CD4-positive, alpha-beta T cell treated with Interferon gamma for 1 hour (primary cell): Measurements from ENCODE around the gene NKTR.

Experiments
- DNase-seq: peaks from one replicate; pipeline ENCODE4 v3.0.0-alpha.2; 2020

Gene NKTR

DNA sequence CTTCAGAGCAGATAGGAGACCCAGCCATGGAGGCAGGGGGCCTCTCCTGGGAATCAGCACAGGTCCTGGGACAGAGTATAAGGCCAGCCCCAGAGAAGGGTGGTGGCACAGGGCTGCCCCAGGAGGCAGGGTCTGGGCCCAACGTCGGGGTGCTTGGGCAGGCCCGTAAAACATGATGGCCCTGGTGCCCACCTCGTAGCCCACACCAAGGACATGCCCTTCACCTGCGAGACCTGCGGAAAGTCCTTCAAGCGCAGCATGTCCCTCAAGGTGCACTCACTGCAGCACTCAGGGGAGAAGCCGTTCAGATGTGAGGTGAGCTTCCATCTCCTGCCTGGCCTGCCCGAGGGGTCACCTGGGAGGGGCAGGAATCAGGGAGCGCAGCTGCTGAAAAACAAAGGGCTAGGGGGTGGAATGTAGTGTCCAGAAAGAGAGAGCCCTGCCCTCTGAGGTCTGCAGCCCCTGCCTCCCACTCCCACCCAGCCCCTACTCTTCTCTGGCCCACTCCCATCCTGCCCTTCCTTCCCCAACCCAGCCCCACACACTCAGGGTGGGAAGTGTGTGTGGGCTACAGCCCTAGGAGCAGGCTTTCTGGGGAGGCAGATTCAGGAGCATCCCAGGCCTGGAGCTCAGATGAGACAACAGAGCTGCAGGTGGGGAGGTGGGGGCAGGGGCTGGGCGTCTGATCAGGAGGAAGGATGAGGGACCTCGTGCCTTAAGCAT lies 62.5 kb downstream of the NKTR start:
- DNase-seq: no peak

DNA sequence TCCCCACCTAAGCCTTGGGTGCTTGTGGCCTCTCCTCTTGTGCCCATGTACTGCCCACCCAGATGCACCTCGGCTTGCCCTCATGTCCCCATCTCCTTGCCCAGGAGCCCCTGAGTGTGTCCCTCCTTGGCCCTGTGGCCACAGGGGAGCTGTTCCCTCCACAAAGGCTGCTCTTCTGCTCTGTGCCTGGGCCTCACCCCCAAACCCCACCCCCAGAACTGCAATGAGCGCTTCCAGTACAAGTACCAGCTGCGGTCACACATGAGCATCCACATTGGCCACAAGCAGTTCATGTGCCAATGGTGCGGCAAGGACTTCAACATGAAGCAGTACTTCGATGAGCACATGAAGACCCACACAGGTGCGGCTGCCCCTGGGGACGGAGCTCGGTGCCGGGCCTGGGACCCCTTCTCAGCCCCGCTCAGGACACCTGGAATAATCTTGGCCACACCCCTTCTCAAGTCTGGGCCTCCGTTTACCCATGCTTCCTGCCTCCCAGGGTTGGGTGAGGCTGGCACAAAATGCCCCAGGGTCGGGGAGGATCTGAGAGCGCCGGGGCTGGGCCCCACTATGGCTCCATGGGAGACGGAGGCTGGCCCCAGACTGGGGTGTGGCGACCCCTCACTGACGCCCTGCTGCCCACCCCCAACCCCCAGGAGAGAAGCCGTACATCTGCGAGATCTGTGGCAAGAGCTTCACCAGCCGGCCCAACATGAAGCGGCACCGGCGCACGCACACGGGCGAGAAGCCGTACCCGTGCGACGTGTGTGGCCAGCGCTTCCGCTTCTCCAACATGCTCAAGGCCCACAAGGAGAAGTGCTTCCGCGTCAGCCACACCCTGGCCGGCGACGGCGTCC lies 63.3 kb downstream of the NKTR start:
- DNase-seq: peak; percentile 34

DNA sequence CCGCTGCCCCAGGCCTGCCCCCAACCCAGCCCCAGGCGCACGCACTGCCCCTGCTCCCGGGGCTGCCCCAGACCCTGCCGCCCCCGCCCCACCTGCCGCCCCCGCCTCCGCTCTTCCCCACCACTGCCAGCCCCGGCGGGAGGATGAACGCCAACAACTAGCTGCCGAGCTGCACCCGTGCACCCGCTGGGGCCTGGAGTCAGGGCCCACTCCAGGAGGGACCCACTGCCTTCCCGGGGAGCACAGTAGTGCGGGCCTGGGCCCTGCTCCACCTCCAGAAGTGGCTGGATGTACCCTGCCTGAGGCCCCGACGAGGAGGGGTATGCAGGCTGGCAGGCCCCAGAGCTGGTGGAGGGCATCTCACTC lies 63.9 kb downstream of the NKTR start:
- DNase-seq: no peak

DNA sequence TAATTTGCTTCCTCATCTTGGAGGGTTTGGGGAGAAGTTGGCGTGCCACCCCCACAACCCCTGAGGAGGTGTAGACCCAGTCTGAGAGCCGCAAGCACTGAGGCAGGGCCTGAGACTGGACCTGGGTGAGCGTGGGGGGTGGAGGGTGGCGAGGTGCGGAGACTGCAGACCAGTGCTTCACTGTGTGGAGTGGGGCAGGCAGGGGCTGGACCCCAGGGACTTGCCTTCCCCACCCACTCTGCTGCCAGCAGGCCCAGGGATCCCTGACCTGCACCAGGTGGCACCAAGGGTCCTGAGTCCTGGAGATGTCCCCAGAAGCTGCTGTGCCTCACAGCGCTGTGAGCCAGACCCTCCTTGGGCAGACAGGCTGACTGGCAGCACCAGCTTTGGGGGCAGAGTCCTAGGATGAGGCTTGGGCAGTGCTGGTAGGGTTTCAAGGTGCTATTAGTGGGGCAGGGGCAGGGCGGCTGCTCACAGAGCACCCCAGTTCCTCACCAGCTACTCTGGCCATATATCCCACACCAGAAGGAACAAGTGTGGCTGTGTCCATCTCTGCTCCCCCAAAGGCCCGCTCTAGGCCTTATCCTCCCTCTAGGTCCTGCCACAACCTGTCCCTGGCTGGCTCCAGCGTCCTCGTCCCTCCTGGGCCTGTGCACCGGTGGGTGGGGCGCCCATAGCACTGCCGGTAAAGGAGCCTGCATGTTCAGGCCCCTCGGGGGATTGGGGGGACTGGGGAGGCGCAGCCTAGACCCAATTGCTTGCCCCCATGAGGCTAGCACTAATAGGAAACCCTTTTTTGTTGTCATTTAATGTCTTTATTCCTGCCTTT lies 64.8 kb downstream of the NKTR start:
- DNase-seq: no peak

GRCh38 chr3:42666022-42666421 lies 65.5 kb downstream of the NKTR start:
- DNase-seq: no peak

GRCh38 chr3:42666577-42666998 lies 66.1 kb downstream of the NKTR start:
- DNase-seq: no peak

DNA sequence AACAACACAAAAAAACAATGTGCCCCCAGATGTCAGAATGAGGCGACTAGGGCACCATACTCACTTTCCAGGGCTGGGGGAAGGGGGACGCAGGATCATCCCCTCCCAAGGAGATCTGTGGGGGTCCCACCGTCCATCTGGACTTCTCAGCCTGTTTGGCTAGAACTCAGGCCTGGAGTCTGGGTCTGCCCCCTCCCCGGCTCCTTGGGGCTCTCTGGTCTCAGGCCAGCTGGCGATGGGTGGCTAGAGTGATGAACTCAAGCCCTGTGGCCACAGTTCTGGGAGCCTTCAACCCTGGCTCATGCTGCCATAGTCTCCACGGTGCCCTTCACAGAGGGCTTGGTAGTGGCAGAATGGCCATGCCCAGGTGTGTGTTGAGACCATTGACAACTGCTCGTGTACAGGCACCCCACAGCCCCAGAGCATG lies 66.6 kb downstream of the NKTR start:
- no peak for DNase-seq

DNA sequence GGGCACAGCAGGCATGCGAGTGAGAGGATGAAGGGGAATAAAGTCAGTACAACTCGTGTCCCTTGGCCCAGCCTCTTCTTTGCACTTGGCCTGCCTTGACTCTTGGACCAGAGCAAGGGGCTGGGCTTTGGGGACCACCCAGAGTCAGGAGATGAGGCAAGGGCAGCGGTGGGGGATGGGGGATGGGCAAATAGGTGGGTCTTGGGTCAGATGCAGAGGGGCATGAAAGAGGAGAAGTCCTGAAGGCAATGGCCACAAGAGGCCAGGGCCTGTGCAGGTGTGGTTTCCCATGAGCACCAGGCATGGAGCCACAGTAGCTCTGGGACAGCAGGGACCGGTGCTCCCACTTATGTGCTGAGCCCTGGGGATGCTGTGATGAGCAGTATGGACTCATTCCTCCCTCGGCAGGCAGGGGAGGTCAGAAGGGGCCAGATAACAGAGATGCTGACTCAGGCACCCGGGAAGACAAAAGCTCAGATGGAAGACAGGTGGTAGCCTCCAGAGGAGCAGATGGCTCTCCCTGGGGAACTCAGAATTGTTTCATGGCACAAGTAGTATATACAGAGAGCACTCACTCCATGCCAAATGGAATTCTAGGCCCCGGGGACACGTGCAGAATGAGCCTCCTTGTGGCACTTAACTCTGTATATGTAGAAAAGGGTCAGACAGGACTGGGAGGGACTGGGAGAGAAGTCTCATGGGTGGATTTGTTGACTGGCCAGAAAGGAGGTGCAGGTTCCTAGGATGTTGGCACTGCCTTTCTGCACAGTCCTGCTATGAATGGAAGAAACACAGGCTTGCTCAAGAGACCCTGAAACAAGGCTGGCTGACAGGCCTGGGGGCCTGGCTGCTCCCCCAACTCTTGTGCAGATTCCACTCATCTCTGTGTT lies 67.3 kb downstream of the NKTR start:
- no peak for DNase-seq

GRCh38 chr3:42668413-42668760 lies 67.9 kb downstream of the NKTR start:
- no peak for DNase-seq

GRCh38 chr3:42668793-42669217 lies 68.3 kb downstream of the NKTR start:
- no peak for DNase-seq

GRCh38 chr3:42670051-42670576 lies 69.6 kb downstream of the NKTR start:
- no peak for DNase-seq

- DNase-seq: no peak
Observed at GRCh38 chr3:42670670-42671069, 70.2 kb downstream of the NKTR start.

DNA sequence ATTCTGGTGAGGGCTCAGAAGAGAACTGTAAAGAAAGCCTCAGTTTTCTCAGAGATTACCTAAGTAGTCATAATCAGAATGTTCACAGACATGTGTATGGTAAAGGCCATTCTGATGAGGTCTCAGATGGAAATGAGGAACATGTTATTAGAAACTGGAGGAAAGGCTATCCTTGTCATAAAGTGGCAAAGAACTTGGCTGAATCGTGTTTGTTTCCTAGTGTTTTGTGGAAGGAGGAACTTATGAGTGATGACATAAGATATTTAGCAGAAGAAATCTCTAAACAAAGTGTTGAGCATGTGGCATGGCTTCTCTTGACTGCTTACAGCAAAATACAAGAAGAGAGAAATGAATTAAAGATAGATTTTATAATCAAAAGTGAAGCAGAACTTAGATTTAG lies 72.0 kb downstream of the NKTR start:
- DNase-seq: no peak

- no peak for DNase-seq
Observed at GRCh38 chr3:42673082-42673481, 72.6 kb downstream of the NKTR start.

DNA sequence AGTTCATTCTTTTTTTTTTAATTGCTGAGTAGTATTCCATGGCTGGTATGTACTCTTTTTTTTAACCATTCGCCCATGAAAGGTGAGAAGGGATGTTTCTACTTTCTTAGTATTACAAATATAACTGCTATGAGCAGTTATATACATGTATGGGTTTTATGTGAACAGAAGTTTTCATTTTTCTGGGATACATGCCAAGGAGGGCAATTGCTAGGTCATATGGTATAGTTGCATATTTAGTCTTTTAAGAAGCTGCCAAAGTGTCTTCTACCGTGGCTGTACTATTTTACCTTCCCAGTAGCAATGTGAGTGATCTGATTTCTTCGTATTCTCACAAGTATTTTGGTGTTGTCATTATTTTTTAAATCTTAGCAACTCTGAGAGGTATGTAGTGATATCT lies 73.7 kb downstream of the NKTR start:
- DNase-seq: no peak

GRCh38 chr3:42675909-42676308 lies 75.4 kb downstream of the NKTR start:
- DNase-seq: no peak

DNA sequence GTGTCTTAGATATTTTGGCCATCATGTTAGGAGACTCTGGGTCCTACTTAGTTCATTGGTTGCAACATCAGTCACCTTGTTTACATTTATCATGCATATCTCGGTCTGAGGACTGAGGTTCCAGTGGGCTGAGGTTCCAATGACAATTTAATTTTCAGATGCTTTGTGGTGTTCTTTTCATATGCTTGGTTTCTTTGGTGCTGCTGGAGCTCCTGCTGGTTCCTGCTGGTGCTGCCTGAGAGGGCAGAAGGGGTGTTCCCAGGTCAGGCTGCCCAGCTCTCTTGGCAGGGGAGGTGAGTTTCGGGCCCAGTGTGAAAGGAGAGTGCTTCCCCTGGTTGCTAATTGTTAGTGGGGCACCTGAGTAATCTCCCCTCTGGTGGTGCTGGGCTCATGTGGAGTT lies 78.0 kb downstream of the NKTR start:
- DNase-seq: no peak

- no peak for DNase-seq
Observed at GRCh38 chr3:42680271-42680670, 79.8 kb downstream of the NKTR start.

DNA sequence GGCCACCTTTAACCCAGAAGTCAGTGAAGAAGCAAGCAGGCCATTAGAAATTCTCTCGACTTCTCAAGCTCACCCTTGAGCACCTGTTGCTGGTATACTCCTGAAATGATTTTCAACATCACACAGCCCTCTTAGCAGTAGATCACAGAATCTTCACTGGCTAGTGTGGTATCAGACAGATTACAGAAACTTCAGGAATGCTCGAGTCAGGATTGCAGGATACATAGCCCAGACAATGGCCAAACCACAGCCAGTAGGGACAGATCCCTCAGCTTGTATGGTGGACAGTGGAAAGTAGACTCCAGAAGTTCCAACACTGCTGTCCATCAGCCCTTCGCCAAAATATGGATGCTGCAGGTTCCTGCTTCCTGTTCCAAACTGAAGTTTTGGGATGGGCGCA lies 80.3 kb downstream of the NKTR start:
- DNase-seq: no peak

- no peak for DNase-seq
Observed at GRCh38 chr3:42681361-42682038, 81.0 kb downstream of the NKTR start.

- DNase-seq: no peak
Observed at GRCh38 chr3:42682301-42683070, 82.0 kb downstream of the NKTR start.
